Progenitor cell of endocrine pancreas (in vitro differentiated cells): ENCODE measurements around the gene MYH15. TPM values are rescaled to one million over a fixed set of nuclear protein-coding genes. Genes with fewer than 3 reads are reported as not detected.

Experiments
- DNase-seq: peaks from one replicate; pipeline ENCODE4 v3.0.0; 2021; ENCODE audit warnings: low spot score; ENCODE audit not compliant: unreplicated experiment
- H3K27ac Mint-ChIP-seq: 2 replicates; pipeline ENCODE4 v1.8.0; 2021; ENCODE audit warnings: mild to moderate bottlenecking, moderate library complexity, mixed read lengths
- H3K27me3 Mint-ChIP-seq: 2 replicates; pipeline ENCODE4 v1.8.0; 2021; ENCODE audit warnings: mixed read lengths
- H3K36me3 Mint-ChIP-seq: 2 replicates; pipeline ENCODE4 v1.8.0; 2022; ENCODE audit warnings: mixed read lengths; ENCODE audit not compliant: insufficient read depth
- H3K4me1 Mint-ChIP-seq: 2 replicates; pipeline ENCODE4 v1.8.0; 2021; ENCODE audit warnings: low read depth, mixed read lengths
- H3K4me3 Mint-ChIP-seq: 2 replicates; pipeline ENCODE4 v1.8.0; 2021; ENCODE audit warnings: low read depth, mild to moderate bottlenecking, moderate library complexity, mixed read lengths
- H3K9me3 Mint-ChIP-seq: 2 replicates; pipeline ENCODE4 v1.8.0; 2021; ENCODE audit warnings: low read depth, mixed read lengths
- total RNA-seq: library from RNA; stranded (reverse); gene quantifications from 2 replicates; pipeline ENCODE4 v1.2.1, GENCODE V29; 2021
- TF ChIP-seq, protein P1 (sequence below): fragments of 200-600 bp; sonication (generic); IDR thresholded peaks from one replicate; pipeline ENCODE4 v1.5.0; 2021; ENCODE audit warnings: antibody characterized with exemption, mild to moderate bottlenecking; ENCODE audit not compliant: unreplicated experiment

MYH15 gene
- total RNA-seq, 1 donor from 2014 or later, result 0.96 TPM

DNA sequence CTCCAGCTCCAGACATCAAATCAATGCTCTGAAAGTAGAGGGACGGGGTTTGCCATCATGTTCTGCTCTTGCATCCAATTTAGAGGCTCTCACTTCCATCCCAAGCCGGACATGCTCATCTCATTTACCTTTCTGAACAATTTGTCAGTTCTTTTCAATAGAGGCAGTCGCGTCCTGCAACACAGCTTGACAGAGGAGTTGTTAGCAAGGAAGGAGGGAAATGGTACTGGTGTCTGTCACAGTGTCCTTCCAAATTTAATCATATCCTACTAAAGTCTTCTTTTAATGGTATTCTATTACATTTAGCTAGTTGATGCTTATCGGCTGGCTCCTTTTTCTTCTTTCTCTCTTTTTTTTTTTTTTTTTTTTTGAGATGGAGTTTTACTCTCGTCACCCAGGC is 168.5 kb downstream of the MYH15 start:
- H3K4me1 Mint-ChIP-seq, result peaks cover 33% of the 10 kb centered on the region

DNA sequence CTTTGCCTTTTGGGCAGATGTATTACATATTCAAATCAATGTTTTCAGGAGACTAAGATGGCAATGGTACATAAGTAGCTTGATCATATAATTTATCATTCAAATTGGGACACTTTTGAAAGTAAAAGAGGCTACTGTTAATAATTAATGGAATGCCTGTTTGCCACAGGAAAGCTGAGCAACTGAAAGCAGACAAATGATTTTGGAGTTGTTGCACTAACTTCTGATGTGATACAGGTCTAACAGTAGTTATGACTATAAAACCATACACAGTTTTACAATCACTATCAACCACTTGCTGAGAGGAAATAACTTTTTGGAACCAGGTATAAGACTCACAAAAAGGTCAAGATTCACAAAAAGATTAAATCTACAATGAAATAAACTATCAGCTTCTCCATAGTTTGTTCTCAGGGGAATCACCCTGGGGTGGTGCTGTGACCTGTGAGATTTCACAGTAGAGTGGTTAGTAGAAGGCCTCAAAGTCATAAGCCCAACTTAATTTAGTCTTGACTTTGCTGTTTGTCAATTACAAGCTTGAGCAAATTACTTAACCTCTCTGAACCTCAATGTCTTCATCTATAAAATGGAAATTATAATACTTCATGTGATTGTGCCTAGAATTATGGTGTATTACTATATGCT is 171.4 kb downstream of the MYH15 start:
- TF ChIP-seq, protein P1, sequence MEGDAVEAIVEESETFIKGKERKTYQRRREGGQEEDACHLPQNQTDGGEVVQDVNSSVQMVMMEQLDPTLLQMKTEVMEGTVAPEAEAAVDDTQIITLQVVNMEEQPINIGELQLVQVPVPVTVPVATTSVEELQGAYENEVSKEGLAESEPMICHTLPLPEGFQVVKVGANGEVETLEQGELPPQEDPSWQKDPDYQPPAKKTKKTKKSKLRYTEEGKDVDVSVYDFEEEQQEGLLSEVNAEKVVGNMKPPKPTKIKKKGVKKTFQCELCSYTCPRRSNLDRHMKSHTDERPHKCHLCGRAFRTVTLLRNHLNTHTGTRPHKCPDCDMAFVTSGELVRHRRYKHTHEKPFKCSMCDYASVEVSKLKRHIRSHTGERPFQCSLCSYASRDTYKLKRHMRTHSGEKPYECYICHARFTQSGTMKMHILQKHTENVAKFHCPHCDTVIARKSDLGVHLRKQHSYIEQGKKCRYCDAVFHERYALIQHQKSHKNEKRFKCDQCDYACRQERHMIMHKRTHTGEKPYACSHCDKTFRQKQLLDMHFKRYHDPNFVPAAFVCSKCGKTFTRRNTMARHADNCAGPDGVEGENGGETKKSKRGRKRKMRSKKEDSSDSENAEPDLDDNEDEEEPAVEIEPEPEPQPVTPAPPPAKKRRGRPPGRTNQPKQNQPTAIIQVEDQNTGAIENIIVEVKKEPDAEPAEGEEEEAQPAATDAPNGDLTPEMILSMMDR, result no peak
- H3K27me3 Mint-ChIP-seq, result no peaks in the 10 kb centered on the region
- no peak overlapping the region for H3K4me3 Mint-ChIP-seq
- H3K4me1 Mint-ChIP-seq, result peaks cover 17% of the 10 kb centered on the region
- no peaks in the 10 kb centered on the region for H3K36me3 Mint-ChIP-seq
- peak overlapping the region; percentile 58 for H3K27ac Mint-ChIP-seq
- H3K9me3 Mint-ChIP-seq, result no peaks in the 10 kb centered on the region
- no peak for DNase-seq

More for the DNA sequence above, 168.5 kb downstream of the MYH15 start:
- TF ChIP-seq, protein P1, result no peak
- DNase-seq, result no peak
- H3K27me3 Mint-ChIP-seq, result no peaks in the 10 kb centered on the region
- H3K9me3 Mint-ChIP-seq, result no peaks in the 10 kb centered on the region
- H3K27ac Mint-ChIP-seq, result no peak overlapping the region
- no peak overlapping the region for H3K4me3 Mint-ChIP-seq
- H3K36me3 Mint-ChIP-seq, result no peaks in the 10 kb centered on the region

DNA sequence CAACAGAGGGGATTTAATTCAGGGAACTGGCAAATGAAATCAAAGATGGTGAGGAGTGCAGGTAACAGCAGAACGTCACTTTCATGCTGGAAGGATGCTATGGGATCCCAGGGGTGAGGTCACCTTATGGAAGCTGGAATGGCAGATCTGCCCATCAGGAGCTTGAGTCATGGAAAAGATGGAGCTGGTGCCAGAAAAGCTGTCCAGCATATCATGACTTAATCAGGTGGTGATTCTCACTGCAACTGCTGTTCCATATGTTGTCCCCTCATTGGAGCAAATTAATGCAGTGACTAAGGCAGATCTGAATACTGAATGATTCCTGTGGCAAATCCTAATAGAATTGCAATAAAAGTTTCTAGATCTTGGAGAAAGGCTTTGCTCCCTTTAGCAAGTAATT is 175.7 kb downstream of the MYH15 start:
- no peaks in the 10 kb centered on the region for H3K27me3 Mint-ChIP-seq
- TF ChIP-seq, protein P1, result no peak
- H3K4me3 Mint-ChIP-seq, result no peak overlapping the region
- peaks cover 9% of the 10 kb centered on the region for H3K4me1 Mint-ChIP-seq
- H3K36me3 Mint-ChIP-seq, result no peaks in the 10 kb centered on the region
- DNase-seq, result no peak
- no peaks in the 10 kb centered on the region for H3K9me3 Mint-ChIP-seq
- H3K27ac Mint-ChIP-seq, result no peak overlapping the region

DNA sequence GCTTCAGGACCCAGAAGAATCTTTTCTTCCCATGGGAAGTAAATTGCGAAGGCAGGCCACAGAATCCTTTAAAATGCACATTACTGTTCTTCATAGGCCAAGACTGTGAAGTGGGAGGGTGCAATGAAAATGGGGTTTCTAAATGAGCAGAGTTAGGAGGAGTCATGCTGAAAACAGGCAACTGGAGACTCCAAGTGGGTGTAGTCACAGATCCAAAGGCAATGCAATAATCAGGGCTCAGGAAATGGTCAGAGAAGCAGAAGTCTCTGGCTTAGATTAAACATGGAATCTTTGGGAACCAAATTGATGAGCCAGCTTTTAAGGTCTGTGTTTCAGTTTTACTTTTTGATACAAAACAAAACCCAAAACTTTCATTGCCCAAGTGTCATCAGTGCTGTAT is 176.4 kb downstream of the MYH15 start:
- Mint-ChIP-seq H3K27me3 (no peaks in the 10 kb centered on the region), H3K4me3 (no peak overlapping the region), H3K36me3 (no peaks in the 10 kb centered on the region), H3K4me1 (peaks cover 7% of the 10 kb centered on the region), H3K27ac (no peak overlapping the region), H3K9me3 (no peaks in the 10 kb centered on the region)
- DNase-seq, result no peak
- TF ChIP-seq, protein P1, result no peak

DNA sequence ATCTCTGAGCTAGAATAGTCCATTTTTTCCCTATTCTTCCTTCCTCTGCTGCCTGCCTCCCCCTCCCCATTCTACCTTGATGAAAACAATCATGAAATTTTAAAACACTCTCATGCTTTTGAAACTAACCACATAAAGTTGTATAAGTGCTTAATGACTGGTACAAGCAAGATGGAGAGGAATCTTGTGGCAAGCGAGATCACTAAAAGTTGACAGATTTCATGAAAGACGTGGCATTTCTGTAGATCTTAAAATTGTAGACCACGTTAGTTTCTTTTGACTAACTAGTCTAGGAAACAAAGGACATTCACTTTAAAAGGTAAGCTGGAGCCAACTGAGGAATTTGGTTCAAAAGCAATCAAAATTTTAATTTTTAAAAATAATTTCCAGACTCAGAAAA is 178.6 kb downstream of the MYH15 start:
- TF ChIP-seq, protein P1, result no peak

More for the DNA sequence above, 178.6 kb downstream of the MYH15 start:
- Mint-ChIP-seq H3K27ac (no peak overlapping the region), H3K4me1 (no peaks in the 10 kb centered on the region), H3K9me3 (peaks cover 3% of the 10 kb centered on the region), H3K27me3 (no peaks in the 10 kb centered on the region), H3K36me3 (no peaks in the 10 kb centered on the region), H3K4me3 (no peak overlapping the region)
- no peak for DNase-seq

Other genes with a start within 250 kb of the MYH15 start
- not detected in 2 replicates for gene HHLA2, start 214.0 kb downstream of the MYH15 start, total RNA-seq
- 21.0 and 25.1 TPM in 2 replicates for gene CIP2A, start 78.8 kb upstream of the MYH15 start, total RNA-seq
- gene DZIP3, start 79.1 kb upstream of the MYH15 start, total RNA-seq, result 33.4 and 33.6 TPM in 2 replicates
- gene RETNLB, start 246.8 kb upstream of the MYH15 start, total RNA-seq, result not detected in 2 replicates